Raji (cell line): Measurements from ENCODE around the gene OPCML.

Source experiments
- POLR2A ChIP-seq: IDR thresholded peaks from 2 replicates; pipeline ENCODE4 v1.6.1; 2011; ENCODE audit warnings: low read depth, low read length, control low read depth; ENCODE audit not compliant: insufficient read depth

Gene OPCML

GRCh38 chr11:133531971-133532651 is at the start of gene OPCML:
Gene OPCML (minus strand): TSS chr11:133532501.
- no peak for TF ChIP-seq POLR2A

- no peak for TF ChIP-seq POLR2A
Observed at GRCh38 chr11:133581091-133581490, 48.8 kb upstream of the OPCML start.

GRCh38 chr11:133579165-133580031 is 47.1 kb upstream of the OPCML start:
- no peak for TF ChIP-seq POLR2A

- no peak for TF ChIP-seq POLR2A
Observed at GRCh38 chr11:133577403-133577802, 45.1 kb upstream of the OPCML start.

- no peak for TF ChIP-seq POLR2A
Observed at GRCh38 chr11:133576351-133576750, 44.0 kb upstream of the OPCML start.

- no peak for TF ChIP-seq POLR2A
Observed at GRCh38 chr11:133573081-133573480, 40.8 kb upstream of the OPCML start.

GRCh38 chr11:133570376-133570775 is 38.1 kb upstream of the OPCML start:
- TF ChIP-seq POLR2A = no peak

GRCh38 chr11:133563505-133564025 is 31.3 kb upstream of the OPCML start:
- no peak for TF ChIP-seq POLR2A

GRCh38 chr11:133560472-133560855 is 28.2 kb upstream of the OPCML start:
- no peak for TF ChIP-seq POLR2A

GRCh38 chr11:133559833-133560471 is 27.7 kb upstream of the OPCML start:
- no peak for TF ChIP-seq POLR2A

GRCh38 chr11:133559382-133559781 is 27.1 kb upstream of the OPCML start:
- no peak for TF ChIP-seq POLR2A

- no peak for TF ChIP-seq POLR2A
Observed at GRCh38 chr11:133555034-133555433, 22.7 kb upstream of the OPCML start.

GRCh38 chr11:133553885-133554740 is 21.8 kb upstream of the OPCML start:
- no peak for TF ChIP-seq POLR2A

GRCh38 chr11:133552938-133553337 is 20.6 kb upstream of the OPCML start:
- TF ChIP-seq POLR2A = no peak

- no peak for TF ChIP-seq POLR2A
Observed at GRCh38 chr11:133551064-133551463, 18.8 kb upstream of the OPCML start.

- no peak for TF ChIP-seq POLR2A
Observed at GRCh38 chr11:133549826-133550225, 17.5 kb upstream of the OPCML start.
